Measurements from ENCODE around the gene CLASP1.

The CLASP1 gene

DNA sequence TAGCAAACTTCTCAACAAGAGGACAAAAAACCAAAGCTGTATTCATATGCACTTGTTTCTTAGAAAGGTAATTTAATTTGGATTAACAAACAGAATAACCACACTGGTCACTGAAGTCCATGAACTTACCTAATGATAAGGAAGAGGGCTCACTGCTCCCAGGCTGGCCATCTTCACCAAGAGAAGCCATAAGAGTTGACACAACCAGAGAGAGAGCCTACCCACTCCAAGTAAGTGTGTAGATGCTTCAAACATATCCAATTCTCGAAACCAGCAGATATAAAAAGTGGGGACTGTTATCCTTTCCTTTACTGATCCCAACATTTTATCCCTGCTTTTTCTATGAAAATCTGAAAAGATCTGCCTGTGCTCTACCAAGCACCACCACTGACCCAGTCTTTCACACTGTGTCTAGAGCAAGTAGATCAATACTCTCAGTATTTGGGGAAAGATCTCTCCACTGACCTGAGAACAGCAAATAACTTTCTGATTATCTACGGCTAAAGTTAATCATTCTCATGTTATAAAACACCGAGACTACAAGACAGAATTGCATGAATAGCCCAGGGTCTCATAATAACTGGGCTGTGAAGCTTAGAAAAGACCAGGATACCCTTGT lies 230.1 kb downstream of the CLASP1 start (continued):
- TF ChIP-seq, protein P1, sequence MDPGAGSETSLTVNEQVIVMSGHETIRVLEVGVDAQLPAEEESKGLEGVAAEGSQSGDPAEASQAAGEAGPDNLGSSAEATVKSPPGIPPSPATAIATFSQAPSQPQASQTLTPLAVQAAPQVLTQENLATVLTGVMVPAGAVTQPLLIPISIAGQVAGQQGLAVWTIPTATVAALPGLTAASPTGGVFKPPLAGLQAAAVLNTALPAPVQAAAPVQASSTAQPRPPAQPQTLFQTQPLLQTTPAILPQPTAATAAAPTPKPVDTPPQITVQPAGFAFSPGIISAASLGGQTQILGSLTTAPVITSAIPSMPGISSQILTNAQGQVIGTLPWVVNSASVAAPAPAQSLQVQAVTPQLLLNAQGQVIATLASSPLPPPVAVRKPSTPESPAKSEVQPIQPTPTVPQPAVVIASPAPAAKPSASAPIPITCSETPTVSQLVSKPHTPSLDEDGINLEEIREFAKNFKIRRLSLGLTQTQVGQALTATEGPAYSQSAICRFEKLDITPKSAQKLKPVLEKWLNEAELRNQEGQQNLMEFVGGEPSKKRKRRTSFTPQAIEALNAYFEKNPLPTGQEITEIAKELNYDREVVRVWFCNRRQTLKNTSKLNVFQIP (CRISPR knock-in tag; IDR thresholded peaks at IDR 0.05; ENCODE audit: borderline replicate concordance, low read depth): no peak

DNA sequence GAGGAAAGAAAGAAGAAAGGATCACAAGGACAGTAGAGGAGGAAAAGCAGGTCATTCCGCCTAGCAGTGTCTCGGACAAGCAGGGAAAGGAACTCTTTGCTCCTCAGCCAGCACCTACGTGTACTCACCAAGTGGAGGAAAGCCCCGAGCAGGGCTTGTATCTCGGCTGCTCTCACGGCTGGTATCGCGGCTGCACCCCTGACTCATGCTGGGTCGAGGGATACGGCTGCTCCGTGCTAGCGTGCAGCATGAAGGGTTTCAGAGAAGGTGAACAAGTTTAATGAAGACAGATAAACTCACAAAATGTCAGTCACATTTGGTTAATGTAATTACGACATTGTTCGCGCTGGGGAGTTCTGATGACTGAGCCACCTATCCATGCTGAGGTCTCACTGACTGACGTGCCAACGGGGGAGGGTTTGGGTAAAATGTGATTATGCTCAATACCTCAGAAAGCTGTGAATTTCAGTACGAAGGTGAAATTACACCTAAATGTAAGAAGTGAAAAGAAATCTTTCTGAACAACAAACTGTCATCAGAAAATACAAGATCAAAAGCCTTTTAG lies 230.7 kb downstream of the CLASP1 start:
- ATAC-seq: no peak
- no peak for TF ChIP-seq RARB (CRISPR knock-in tag; IDR thresholded peaks at IDR 0.05)
- TF ChIP-seq ISL1 (CRISPR knock-in tag; IDR thresholded peaks at IDR 0.05): no peak
- no peak for TF ChIP-seq ZNF8 (CRISPR knock-in tag; IDR thresholded peaks at IDR 0.05)
- TF ChIP-seq ZNF70 (CRISPR knock-in tag; IDR thresholded peaks at IDR 0.05): no peak
- TF ChIP-seq, protein P2, sequence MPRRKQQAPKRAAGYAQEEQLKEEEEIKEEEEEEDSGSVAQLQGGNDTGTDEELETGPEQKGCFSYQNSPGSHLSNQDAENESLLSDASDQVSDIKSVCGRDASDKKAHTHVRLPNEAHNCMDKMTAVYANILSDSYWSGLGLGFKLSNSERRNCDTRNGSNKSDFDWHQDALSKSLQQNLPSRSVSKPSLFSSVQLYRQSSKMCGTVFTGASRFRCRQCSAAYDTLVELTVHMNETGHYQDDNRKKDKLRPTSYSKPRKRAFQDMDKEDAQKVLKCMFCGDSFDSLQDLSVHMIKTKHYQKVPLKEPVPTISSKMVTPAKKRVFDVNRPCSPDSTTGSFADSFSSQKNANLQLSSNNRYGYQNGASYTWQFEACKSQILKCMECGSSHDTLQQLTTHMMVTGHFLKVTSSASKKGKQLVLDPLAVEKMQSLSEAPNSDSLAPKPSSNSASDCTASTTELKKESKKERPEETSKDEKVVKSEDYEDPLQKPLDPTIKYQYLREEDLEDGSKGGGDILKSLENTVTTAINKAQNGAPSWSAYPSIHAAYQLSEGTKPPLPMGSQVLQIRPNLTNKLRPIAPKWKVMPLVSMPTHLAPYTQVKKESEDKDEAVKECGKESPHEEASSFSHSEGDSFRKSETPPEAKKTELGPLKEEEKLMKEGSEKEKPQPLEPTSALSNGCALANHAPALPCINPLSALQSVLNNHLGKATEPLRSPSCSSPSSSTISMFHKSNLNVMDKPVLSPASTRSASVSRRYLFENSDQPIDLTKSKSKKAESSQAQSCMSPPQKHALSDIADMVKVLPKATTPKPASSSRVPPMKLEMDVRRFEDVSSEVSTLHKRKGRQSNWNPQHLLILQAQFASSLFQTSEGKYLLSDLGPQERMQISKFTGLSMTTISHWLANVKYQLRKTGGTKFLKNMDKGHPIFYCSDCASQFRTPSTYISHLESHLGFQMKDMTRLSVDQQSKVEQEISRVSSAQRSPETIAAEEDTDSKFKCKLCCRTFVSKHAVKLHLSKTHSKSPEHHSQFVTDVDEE (CRISPR knock-in tag; IDR thresholded peaks at IDR 0.05): no peak
- no peak for TF ChIP-seq OSR1 (CRISPR knock-in tag; IDR thresholded peaks at IDR 0.05)
- TF ChIP-seq ESRRG (CRISPR knock-in tag; IDR thresholded peaks at IDR 0.05): no peak
- TF ChIP-seq, protein P3, sequence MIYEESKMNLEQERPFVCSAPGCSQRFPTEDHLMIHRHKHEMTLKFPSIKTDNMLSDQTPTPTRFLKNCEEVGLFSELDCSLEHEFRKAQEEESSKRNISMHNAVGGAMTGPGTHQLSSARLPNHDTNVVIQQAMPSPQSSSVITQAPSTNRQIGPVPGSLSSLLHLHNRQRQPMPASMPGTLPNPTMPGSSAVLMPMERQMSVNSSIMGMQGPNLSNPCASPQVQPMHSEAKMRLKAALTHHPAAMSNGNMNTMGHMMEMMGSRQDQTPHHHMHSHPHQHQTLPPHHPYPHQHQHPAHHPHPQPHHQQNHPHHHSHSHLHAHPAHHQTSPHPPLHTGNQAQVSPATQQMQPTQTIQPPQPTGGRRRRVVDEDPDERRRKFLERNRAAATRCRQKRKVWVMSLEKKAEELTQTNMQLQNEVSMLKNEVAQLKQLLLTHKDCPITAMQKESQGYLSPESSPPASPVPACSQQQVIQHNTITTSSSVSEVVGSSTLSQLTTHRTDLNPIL (CRISPR knock-in tag; IDR thresholded peaks at IDR 0.05; ENCODE audit: low read depth): no peak
- TF ChIP-seq, protein P4, sequence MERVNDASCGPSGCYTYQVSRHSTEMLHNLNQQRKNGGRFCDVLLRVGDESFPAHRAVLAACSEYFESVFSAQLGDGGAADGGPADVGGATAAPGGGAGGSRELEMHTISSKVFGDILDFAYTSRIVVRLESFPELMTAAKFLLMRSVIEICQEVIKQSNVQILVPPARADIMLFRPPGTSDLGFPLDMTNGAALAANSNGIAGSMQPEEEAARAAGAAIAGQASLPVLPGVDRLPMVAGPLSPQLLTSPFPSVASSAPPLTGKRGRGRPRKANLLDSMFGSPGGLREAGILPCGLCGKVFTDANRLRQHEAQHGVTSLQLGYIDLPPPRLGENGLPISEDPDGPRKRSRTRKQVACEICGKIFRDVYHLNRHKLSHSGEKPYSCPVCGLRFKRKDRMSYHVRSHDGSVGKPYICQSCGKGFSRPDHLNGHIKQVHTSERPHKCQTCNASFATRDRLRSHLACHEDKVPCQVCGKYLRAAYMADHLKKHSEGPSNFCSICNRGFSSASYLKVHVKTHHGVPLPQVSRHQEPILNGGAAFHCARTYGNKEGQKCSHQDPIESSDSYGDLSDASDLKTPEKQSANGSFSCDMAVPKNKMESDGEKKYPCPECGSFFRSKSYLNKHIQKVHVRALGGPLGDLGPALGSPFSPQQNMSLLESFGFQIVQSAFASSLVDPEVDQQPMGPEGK (CRISPR knock-in tag; IDR thresholded peaks at IDR 0.05; ENCODE audit: borderline replicate concordance): no peak
- no peak for TF ChIP-seq BACH2 (CRISPR knock-in tag; IDR thresholded peaks at IDR 0.05; ENCODE audit: borderline replicate concordance)
- TF ChIP-seq ZFP3 (CRISPR knock-in tag; IDR thresholded peaks at IDR 0.05): no peak
- TF ChIP-seq SNAI2 (CRISPR knock-in tag; IDR thresholded peaks at IDR 0.05): no peak
- TF ChIP-seq PPARA (CRISPR knock-in tag; IDR thresholded peaks at IDR 0.05; ENCODE audit: borderline replicate concordance): no peak
- no peak for TF ChIP-seq ZNF565 (CRISPR knock-in tag; conservative IDR thresholded peaks at IDR 0.05; ENCODE audit: low read depth)
- TF ChIP-seq, protein P5, sequence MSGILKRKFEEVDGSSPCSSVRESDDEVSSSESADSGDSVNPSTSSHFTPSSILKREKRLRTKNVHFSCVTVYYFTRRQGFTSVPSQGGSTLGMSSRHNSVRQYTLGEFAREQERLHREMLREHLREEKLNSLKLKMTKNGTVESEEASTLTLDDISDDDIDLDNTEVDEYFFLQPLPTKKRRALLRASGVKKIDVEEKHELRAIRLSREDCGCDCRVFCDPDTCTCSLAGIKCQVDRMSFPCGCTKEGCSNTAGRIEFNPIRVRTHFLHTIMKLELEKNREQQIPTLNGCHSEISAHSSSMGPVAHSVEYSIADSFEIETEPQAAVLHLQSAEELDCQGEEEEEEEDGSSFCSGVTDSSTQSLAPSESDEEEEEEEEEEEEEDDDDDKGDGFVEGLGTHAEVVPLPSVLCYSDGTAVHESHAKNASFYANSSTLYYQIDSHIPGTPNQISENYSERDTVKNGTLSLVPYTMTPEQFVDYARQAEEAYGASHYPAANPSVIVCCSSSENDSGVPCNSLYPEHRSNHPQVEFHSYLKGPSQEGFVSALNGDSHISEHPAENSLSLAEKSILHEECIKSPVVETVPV (CRISPR knock-in tag; IDR thresholded peaks at IDR 0.05): no peak

DNA sequence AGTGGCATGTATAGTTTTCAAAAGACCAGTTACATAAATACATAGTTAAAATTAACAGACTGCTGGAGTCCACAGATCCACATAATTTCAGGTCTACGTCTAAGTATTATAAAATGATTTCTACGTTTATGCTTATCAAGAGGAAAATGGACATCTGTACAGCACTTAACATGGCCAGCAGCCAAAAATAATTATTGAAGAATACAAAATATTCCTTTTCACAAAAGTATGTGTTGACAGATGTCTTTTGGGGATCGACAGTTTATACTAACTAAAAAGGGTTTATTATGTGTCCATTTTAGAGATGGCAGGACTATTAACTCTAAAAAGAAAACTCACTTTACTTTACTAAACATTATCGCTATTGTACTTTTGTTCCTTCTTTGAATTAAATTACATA lies 231.4 kb downstream of the CLASP1 start:
- ATAC-seq: no peak
- TF ChIP-seq, protein P5 (CRISPR knock-in tag; IDR thresholded peaks at IDR 0.05): no peak
- TF ChIP-seq OSR1 (CRISPR knock-in tag; IDR thresholded peaks at IDR 0.05) (no peak), ZNF565 (CRISPR knock-in tag; conservative IDR thresholded peaks at IDR 0.05; ENCODE audit: low read depth) (no peak), ISL1 (CRISPR knock-in tag; IDR thresholded peaks at IDR 0.05) (0 out of 2 replicates have a peak, but pooled peaks have one; percentile 40)

Measured in SK-N-SH treated with all-trans-retinoic acid at 6 μM for 48 hours (cell line).